ENCODE measurements around the gene ETNK2.

DNA sequence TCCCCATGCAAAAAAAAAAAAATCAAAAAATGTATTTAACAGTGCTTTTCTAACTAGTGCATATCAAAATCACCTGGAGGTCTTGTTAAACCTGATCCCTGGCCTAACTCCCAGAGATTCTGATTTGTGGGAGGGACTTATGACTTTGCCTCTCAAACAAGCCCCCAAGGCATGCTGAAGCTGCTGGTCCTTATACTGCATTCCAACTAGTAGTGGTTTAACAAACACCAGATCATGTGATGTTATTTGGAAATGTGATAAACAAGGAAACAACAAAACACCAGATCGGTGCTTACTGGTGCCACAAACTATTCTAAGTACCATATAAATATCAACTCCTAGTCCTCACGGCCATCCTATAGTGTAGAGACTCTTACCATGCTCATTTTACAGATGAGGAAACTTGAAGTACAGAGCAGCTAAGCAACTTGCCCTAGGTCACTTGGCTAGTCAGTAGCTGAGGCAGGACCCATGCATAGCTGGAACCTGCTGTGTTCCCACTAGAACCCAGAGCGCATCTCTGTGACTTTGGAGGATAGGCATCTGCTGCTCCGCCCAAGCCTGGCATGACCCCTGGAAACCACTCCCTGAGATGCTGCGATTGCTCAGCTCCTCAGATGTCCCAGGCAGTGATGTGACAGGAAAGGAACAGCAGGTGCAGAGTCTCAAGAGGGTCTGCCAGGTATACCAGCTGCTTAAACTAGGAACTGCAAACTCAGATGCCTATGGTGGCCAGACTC, 40.8 kb downstream of the ETNK2 start:
- TF ChIP-seq, protein P1, sequence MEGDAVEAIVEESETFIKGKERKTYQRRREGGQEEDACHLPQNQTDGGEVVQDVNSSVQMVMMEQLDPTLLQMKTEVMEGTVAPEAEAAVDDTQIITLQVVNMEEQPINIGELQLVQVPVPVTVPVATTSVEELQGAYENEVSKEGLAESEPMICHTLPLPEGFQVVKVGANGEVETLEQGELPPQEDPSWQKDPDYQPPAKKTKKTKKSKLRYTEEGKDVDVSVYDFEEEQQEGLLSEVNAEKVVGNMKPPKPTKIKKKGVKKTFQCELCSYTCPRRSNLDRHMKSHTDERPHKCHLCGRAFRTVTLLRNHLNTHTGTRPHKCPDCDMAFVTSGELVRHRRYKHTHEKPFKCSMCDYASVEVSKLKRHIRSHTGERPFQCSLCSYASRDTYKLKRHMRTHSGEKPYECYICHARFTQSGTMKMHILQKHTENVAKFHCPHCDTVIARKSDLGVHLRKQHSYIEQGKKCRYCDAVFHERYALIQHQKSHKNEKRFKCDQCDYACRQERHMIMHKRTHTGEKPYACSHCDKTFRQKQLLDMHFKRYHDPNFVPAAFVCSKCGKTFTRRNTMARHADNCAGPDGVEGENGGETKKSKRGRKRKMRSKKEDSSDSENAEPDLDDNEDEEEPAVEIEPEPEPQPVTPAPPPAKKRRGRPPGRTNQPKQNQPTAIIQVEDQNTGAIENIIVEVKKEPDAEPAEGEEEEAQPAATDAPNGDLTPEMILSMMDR (IDR thresholded peaks at IDR 0.05) = no peak
- no peak for TF ChIP-seq POLR2A (IDR thresholded peaks at IDR 0.05)
